HG03135 (cell line): Measurements from ENCODE around the gene CENPT.

ENCODE experiments used
- ATAC-seq: cut with Tn5 transposase; IDR thresholded peaks from one replicate; pipeline ENCODE4 v1.9.1; 2021; ENCODE audit warnings: mild to moderate bottlenecking, moderate library complexity; ENCODE audit not compliant: unreplicated experiment

CENPT gene, protein sequence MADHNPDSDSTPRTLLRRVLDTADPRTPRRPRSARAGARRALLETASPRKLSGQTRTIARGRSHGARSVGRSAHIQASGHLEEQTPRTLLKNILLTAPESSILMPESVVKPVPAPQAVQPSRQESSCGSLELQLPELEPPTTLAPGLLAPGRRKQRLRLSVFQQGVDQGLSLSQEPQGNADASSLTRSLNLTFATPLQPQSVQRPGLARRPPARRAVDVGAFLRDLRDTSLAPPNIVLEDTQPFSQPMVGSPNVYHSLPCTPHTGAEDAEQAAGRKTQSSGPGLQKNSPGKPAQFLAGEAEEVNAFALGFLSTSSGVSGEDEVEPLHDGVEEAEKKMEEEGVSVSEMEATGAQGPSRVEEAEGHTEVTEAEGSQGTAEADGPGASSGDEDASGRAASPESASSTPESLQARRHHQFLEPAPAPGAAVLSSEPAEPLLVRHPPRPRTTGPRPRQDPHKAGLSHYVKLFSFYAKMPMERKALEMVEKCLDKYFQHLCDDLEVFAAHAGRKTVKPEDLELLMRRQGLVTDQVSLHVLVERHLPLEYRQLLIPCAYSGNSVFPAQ

DNA sequence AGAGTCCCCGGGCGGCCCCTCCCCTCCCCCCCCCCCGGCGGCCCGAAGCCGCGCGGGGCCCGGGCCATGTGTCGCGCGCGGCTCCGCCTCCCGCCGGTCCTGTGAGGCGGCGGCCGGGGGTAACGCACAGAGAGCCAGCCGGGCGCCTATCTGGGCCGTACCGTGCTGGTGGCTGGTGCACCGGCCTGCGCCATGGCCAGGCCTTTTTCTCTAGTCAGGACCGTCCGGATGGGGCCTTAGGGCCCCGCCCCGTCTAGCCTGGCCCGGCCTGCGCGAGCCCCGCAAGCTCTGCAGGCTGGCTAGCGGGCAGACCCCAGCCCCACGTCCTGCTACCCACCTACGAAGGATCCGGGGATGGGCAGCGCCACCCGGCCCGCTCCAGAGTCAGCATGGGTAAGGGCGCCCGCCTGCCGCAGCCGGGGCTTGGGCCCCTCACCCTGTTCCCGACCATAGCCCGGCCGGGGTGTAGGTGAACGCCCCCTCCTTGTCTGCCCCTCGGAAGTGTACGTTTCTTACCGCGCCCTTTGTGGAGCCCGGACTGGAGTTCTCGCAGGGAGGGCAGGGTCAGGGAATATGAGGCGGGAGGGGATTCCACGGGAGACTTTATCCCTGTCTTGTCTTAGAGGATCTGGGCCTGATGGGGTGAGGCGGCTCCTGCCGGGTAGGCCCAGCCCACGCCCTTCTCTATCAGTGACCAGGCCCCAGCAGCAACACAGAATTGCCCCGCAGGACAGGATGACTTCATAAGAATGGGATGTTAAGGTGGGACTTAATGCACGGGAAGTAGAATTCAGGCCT, at the start of gene CENPT:
Gene CENPT, minus strand, starts transcription at position 630 of the 798 bp plus-strand sequence. CDS start 13,834 bp downstream, outside the sequence.
- peak; percentile 41 for ATAC-seq

DNA sequence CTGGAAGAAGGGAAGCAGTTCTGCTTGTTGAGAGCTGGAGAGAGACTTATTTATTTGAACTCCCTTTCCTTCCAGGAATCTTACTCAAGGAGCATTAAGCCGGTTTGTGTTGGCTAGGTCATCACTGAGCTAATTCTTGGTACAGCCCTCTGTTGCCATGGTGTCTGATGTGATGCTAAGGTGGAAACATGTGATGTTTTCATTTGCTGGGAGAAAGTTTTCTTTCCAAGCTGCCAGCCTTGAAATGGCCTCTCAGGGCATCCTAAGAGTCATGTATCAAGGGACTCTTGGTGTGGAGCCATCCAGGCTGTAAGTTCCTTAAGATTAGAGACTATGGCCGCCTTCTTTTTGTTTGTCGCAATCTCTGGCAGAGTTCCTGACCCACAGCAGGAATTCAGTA, 49.7 kb upstream of the CENPT start:
- ATAC-seq = no peak

DNA sequence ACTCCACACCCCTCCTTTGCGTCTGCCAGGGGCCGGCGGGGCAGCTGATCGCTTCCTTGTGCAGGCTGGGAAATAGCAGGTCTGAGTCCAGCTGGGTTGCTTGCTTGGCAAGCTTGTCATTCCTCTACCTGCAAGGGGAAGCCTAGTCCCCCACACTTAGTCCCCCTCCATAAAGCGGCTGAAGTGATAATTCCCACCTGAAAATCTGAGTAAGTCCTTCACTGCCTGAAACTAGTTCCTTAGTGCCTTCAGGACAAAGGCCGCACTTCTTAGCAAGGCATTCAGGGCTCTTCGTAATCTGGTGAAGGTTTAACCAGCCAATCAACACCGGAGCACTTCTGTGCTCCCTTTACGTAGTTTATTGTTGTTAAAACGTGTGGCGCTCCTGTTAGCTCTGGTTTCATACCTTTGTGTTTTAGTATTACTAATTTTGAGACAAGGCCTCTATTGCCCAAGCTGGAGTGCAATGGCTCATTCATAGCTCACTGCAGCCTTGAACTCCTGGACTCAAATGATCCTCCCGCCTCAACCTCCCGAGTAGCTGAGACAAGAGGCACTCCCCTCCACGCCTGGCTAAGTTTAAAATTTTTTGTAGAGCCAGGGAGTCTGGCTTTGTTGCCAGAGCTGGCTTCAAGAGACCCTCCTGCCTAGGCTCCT, 46.4 kb upstream of the CENPT start:
- no peak for ATAC-seq

DNA sequence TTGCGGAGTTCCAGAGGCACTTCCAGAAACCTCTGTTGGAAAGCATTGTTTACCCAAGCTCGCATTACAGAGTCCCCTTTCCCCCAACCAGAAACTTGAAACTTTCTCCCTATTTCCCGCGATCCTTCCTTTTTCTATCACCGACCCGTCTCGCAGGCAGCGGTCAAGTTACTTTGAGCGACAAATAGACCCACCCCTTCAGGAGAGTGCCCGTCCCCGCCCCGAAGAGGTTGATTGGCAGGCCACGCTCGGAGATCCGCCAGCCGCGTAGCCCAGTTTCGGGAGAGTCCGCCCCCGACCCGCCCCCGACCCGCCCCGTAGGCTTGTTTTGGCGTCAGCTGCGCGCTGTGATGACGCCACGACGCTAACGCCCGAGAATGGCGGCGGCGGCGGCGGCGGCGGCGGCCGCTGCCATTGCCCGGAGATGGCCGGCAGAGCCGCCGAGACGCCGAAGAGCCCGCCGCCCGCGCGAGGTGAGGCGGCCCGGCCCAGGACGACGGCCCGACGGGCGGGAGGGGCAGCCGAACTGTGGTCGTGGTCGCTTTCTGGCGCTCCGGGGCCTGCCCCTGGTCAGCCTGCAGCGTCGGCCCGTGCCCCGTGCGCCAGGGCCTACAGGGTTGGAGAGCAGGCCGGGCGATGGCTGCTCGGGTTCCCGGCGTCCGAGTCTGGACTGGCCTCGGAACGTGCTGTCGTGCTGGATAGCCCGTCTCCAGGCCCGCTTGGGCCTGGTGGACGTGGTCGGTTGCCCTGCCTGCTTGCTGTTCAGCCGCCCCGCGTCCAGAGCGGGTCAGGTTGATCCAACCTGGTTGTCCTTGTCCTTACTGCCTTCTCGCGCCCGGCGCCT, 45.6 kb upstream of the CENPT start, which contains the start of gene PSKH1:
Gene PSKH1, plus strand, starts transcription at position 356 of the 844 bp plus-strand sequence. CDS start 15,496 bp downstream, outside the sequence.
- ATAC-seq = peak; percentile 91

DNA sequence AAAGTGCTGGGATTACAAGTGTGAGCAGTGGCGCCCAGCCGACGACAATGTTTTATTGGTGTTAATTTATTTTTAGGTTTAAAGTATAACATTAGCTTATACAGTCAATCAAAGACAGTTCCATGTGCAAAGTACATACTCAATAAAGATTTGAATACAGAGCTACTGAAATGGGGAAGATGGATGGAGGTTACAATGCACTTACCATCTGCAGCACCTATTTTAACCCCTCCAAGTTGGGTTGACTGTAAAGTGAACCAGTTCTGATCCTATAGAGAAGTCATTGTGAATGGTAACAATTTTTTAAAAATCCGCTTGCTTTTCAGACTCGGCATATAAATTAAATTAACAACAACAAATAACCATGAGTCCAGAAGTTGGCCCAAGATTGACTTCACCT, 44.9 kb upstream of the CENPT start:
- no peak for ATAC-seq

DNA sequence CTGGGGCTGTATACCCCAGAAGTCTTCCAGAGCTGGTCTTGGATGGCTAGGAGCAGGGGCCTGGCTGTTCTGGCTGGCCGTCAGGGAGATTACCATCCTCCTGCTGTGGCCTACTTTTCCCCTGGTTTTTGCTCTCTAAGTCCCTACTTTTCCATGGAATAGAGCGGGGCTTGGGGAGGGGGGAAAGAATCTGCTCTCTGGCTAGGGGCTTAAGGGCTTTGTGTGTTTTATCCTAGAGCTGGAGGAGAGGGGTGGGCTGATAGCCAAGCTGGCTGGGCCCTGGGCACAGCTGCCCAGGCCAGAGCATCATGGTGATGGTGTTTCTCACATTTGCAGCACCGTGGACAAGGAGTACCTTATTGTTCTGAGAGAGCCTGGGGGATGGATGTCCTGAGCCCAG, 40.8 kb upstream of the CENPT start:
- ATAC-seq = no peak

DNA sequence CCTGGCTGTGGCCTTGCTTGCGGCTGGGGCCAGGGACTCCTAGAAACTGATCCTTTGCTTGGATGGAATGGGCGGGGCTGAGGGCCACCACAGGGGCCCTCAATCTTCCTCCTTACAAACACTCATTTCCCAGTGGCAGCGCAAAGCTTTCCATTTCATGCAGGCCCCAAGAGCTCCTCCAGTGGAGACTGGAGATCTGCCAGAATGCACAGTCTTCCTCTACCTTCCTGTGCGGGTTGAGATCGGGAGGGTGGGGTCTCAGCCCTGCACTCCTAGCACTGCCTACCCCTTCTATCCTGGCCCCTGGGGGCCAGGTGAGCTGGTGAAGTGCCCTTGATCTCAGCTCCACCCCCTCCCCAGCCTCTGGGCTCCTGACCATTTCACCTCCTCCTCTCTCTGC, 38.9 kb upstream of the CENPT start:
- ATAC-seq = no peak

DNA sequence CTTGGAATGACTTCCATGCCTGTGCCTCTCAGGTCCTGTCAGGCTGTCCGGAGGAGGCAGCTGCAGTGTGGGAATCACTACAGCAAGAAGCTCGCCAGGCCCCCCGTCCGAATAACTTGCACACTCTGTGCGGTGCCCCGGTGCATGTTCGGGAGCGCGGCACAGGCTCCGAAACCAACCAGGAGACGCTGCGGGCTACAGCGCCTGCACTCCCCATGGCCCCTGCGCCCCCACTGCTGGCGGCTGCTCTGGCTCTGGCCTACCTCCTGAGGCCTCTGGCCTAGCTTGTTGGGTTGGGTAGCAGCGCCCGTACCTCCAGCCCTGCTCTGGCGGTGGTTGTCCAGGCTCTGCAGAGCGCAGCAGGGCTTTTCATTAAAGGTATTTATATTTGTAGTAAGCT, 38.5 kb upstream of the CENPT start:
- no peak for ATAC-seq

DNA sequence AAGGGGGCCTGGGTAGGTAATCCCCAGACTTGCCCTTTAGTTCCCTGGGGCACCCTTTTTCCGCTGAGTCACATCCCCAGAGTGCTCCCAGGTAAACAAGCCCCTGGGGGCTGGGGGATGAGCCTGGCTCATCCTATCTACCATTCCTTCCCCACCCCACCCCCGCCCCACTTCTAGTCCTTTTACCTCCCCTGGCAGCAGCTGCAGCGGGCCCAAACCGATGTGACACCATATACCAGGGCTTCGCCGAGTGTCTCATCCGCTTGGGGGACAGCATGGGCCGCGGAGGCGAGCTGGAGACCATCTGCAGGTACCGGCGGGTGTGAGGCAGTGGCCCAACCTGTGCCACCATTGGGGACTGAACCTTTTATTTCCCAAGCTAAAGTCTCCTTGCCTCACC, 38.1 kb upstream of the CENPT start:
- no peak for ATAC-seq

DNA sequence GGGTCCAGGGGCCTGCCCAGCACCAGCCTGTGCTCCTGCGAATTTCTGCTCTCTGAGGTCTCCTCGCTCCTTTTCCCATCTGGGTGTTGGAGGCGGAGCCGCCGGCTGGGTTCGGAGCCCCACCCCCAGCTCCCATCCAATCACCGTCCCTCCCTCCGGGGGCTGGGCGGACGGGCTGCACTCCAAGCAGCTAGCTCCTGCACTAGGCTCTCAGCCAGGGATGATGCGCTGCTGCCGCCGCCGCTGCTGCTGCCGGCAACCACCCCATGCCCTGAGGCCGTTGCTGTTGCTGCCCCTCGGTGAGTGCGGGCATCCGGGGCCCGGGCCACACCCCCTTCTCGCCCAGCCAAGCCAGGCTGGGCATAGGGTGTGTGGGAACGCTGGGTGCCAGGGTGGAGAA, 37.2 kb upstream of the CENPT start, which contains the start of gene NRN1L:
Gene NRN1L, plus strand, starts transcription at position 202 of the 400 bp plus-strand sequence. Its CDS starts 19 bp downstream, at position 221.
- ATAC-seq = no peak

DNA sequence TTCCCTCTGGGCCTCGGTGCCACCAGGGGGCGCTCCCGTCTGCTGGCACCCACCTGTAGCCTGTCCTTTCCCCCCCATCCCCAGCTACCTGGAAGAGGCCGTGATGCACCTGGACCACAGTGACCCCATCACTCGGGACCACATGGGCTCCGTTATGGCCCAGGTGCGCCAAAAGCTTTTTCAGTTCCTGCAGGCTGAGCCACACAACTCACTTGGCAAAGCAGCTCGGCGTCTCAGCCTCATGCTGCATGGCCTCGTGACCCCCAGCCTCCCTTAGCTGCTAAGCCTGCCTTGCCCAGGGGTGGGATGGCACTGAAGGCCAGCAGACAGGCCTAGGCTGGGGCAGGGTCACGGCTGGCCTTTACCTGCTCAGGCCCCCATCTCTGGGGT, 36.4 kb upstream of the CENPT start:
- no peak for ATAC-seq

DNA sequence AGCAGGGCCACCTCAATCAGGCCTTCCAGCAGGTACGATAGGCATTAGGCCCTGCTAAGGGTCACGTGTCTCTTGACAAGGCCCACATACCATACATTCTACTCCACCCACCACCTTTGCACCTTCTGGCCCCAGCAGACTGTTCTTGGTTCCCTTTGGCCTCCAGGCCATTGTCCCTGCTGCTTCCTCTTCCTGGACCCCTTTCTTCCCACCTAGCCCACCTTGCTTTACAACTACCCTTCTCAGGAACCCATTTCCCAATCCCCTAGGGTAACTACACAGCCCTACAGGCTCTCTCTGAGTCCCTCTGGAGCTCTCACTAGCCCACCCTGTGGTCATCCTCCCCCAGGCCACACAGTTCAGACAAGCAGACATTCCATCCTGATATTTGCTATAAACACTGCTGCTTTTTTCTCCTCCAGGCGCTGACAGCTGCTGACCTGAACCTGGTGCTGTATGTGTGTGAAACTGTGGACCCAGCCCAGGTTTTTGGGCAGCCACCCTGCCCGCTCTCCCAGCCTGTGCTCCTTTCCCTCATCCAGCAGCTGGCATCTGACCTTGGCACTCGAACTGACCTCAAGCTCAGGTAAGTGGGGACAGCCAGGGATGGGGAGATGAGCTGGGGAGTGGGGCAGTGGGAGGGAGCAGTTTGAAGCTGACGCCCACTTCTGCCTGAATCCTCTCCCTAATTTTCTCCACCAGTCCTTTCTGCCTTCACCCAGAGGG, 35.8 kb upstream of the CENPT start:
- no peak for ATAC-seq

DNA sequence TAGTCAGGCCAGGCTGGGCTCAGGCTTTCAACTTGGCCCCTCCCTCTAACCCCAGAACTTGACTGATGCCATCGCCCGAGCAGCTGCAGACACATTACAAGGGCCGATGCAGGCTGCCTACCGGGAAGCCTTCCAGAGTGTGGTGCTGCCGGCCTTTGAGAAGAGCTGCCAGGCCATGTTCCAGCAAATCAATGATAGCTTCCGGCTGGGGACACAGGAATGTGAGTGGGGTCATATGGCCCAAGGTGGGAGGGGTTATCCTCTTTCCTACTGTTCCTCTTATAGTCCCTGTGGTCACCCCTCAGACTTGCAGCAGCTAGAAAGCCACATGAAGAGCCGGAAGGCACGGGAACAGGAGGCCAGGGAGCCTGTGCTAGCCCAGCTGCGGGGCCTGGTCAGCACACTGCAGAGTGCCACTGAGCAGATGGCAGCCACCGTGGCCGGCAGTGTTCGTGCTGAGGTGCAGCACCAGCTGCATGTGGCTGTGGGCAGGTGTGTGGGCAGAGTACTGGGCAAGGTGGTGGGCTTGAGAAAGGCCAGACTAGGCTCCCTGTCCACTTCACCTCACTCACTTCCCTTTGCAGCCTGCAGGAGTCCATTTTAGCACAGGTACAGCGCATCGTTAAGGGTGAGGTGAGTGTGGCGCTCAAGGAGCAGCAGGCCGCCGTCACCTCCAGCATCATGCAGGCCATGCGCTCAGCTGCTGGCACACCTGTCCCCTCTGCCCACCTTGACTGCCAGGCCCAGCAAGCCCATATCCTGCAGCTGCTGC, 35.1 kb upstream of the CENPT start:
- ATAC-seq = no peak

DNA sequence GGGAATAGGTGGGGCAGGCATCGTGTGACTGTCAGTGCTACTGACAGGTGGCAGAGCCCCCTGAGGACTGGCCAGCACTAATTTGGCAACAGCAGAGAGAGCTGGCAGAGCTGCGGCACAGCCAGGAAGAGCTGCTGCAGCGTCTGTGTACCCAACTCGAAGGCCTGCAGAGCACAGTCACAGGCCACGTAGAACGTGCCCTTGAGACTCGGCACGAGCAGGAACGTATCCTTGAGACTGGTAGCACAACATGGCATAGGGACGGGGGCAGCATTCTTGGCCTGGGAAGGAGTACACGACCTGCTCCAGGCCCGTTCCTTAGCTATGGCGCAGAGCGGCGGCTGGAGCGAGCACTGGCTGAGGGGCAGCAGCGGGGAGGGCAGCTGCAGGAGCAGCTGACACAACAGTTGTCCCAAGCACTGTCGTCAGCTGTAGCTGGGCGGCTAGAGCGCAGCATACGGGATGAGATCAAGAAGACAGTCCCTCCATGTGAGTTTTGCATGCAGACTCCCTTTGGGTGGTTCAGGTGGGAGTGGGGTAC, 34.2 kb upstream of the CENPT start:
- no peak for ATAC-seq

DNA sequence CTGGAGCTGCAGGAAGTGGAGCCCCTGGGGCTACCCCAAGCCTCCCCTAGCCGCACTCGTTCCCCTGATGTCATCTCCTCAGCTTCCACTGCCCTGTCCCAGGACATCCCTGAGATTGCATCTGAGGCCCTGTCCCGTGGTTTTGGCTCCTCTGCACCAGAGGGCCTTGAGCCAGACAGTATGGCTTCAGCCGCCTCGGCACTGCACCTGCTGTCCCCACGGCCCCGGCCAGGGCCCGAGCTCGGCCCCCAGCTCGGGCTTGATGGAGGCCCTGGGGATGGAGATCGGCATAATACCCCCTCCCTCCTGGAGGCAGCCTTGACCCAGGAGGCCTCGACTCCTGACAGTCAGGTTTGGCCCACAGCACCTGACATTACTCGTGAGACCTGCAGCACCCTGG, 33.1 kb upstream of the CENPT start:
- ATAC-seq = no peak

DNA sequence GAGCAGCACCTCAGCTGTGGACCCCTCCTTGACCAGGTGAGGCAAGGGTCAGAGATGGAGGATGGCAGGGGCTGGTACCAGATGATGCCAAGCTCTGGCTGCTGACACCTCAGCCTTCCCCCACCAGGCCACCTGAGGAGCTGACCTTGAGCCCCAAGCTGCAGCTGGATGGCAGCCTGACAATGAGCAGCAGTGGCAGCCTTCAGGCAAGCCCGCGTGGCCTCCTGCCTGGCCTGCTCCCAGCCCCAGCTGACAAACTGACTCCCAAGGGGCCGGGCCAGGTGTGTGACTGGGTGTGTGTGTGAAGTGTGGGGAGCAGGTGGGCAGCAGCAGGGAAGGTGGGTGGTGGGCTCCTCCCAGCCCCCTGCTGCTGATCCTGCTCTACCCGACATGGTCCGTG, 32.4 kb upstream of the CENPT start:
- no peak for ATAC-seq

DNA sequence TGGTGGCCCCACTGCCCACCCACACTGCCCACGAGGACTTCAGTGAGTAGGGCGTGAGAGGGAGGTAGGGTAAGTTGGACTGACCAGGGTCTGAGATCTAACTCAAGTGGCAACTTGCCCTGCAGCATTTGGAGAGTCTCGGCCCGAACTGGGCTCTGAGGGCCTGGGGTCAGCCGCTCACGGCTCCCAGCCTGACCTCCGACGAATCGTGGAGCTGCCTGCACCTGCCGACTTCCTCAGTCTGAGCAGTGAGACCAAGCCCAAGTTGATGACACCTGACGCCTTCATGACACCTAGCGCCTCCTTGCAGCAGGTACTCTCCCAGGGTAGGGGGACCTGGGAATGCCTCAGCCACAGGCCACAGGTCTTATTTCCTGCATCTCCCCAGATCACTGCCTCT, 32.0 kb upstream of the CENPT start:
- no peak for ATAC-seq

DNA sequence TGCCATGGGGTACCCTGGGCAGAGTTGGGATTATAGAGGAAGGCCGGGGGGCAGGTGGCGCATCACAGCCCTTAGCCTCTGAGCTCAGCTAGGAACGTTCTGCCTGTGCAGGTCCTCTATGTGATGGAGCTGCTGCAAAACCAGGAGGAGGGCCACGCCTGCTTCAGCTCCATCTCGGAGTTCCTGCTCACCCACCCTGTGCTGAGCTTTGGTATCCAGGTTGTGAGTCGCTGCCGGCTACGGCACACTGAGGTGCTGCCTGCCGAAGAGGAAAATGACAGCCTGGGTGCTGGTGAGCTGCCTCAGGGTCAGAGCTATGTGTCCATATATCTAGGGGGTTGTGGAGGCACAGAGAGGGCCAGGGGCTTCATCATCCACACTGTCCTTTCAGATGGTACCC, 31.4 kb upstream of the CENPT start:
- ATAC-seq = no peak

DNA sequence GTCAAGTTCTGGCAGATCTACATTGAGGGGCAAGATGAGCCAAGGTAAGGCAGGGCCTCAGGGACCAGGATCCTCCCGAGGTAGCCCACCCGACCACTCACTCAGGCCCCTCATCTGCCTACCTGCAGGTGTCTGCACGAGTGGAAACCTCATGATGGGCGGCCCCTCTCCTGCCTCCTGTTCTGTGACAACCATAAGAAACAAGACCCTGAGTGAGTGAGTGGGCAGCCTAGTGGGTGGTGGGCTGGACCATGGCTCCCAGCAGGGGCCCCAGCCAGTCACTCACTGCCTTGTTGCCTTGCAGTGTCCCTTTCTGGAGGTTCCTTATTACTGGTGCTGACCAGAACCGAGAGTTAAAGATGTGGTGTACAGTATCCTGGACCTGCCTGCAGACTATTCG, 30.7 kb upstream of the CENPT start:
- no peak for ATAC-seq
